GM13977 (cell line): ENCODE data around the gene RASL12.
"Not testable (repeated sequence)": the region's sequence is repeated elsewhere in the genome, so short reads cannot be mapped to it uniquely, and the experiment has no call there.

Experiments
- DNase-seq: peaks from one replicate; pipeline ENCODE4 v3.0.0; 2012; ENCODE audit warnings: low spot score
- in situ Hi-C: fragments of 300-500 bp; cut with MboI; formaldehyde crosslinking; loops from one replicate; pipeline ENCODE4 v1.12.0; 2022; ENCODE audit warnings: low sequenced_read_pairs, low pct_unique_long_range_greater_than_20kb, mixed read lengths, inconsistent platforms; ENCODE audit not compliant: unreplicated experiment
- TF ChIP-seq, protein P1 (sequence below): IDR thresholded peaks from 2 replicates; pipeline ENCODE4 v1.5.1; 2012; ENCODE audit warnings: mild to moderate bottlenecking, control low read depth; ENCODE audit not compliant: insufficient read depth; ENCODE audit errors: extremely low read depth, missing control alignments

The RASL12 gene

GRCh38 chr15:65048241-65048640, 19.6 kb downstream of the RASL12 start:
- no peak for DNase-seq
- in situ Hi-C loops = no loop called here
- TF ChIP-seq, protein P1, sequence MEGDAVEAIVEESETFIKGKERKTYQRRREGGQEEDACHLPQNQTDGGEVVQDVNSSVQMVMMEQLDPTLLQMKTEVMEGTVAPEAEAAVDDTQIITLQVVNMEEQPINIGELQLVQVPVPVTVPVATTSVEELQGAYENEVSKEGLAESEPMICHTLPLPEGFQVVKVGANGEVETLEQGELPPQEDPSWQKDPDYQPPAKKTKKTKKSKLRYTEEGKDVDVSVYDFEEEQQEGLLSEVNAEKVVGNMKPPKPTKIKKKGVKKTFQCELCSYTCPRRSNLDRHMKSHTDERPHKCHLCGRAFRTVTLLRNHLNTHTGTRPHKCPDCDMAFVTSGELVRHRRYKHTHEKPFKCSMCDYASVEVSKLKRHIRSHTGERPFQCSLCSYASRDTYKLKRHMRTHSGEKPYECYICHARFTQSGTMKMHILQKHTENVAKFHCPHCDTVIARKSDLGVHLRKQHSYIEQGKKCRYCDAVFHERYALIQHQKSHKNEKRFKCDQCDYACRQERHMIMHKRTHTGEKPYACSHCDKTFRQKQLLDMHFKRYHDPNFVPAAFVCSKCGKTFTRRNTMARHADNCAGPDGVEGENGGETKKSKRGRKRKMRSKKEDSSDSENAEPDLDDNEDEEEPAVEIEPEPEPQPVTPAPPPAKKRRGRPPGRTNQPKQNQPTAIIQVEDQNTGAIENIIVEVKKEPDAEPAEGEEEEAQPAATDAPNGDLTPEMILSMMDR = no peak

DNA sequence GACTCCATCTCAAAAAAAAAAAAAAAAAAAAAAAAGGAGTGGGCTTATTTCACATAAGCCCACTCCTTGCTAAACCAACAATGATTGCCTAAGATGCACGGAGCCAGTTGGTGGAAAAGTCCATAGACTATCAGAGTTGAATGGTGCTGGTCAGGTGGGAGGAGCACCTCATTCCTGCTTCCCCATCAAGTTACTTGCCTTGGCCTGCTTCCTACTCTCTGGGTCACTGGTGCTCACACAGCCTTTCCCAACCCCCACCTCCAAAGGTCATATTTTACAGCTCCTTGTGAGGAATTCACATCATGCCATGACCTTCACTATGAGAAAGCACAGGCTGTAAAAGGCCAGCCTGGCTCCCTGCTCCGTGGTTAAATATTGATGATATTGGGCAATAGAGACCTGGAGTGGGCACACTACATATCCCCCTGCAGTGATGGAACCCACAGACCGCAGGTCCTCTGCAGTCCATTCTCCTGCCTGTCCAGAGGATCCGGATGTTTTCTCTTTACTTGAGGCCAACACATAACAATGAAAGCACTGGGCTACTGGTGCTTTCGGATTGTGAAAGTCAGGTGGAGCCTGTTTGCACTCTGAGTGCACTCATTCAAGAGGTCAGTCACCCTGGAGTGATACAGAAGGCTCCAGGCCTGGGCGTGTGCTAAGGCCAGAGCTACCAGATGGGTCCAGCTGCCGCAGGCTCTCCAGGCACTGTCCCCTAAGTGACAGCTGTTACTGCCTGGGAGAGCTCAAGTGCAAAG, 22.9 kb downstream of the RASL12 start, which contains the start of gene SLC51B:
SLC51B (plus strand) TSS at position 664 of the 758 bp plus-strand sequence. CDS start 4,618 bp downstream, outside the sequence.
- DNase-seq = no peak
- in situ Hi-C loops = no loop called here
- TF ChIP-seq, protein P1 = no peak

DNA sequence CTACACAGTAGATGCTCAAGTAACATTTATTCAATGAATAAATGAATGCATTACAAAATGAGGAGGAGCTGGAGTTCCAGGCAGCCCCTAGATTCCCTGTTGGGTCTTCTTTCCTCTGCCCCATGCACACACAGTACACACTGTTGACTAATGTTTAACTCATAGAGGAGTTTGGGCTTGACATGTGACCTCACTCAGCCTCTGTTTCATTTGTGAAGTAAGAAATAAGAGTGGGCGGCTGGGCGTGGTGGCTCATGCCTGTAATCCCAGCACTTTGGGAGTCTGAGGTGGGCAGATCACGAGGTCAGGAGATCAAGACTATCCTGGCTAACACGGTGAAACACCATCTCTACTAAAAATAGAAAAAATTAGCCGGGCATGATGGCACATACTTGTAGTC, 23.6 kb downstream of the RASL12 start:
- DNase-seq, in situ Hi-C loops: not testable (repeated sequence)

- in situ Hi-C loops = no loop called here
- TF ChIP-seq, protein P1 = no peak
- DNase-seq = no peak
Measured at GRCh38 chr15:65042776-65043327, 24.9 kb downstream of the RASL12 start.

GRCh38 chr15:65041787-65042186, 26.0 kb downstream of the RASL12 start:
- TF ChIP-seq, protein P1 = no peak
- no peak for DNase-seq
- in situ Hi-C loops = no loop called here

GRCh38 chr15:65040461-65040860, 27.3 kb downstream of the RASL12 start:
- in situ Hi-C loops = no loop called here
- TF ChIP-seq, protein P1 = no peak
- DNase-seq = no peak

GRCh38 chr15:65038836-65039235, 29.0 kb downstream of the RASL12 start:
- in situ Hi-C loops = no loop called here
- no peak for DNase-seq
- TF ChIP-seq, protein P1 = no peak
